SH-SY5Y (cell line): ENCODE measurements around the gene SH3TC1.

ENCODE experiments used
- GATA2 ChIP-seq: IDR thresholded peaks from 2 replicates; pipeline ENCODE4 v1.6.1; 2011; ENCODE audit warnings: mild to moderate bottlenecking, low read depth, low read length
- GATA3 ChIP-seq: IDR thresholded peaks from 2 replicates; pipeline ENCODE4 v1.6.1; 2011; ENCODE audit warnings: low read depth, mild to moderate bottlenecking, low read length, moderate library complexity

GRCh38 chr4:8277356-8278008 is 78.4 kb downstream of the SH3TC1 start:
- TF ChIP-seq GATA3 (no peak), GATA2 (no peak)
